Common myeloid progenitor, CD34-positive (primary cell): ENCODE results near the gene CILP2.

Source experiments
- CTCF ChIA-PET: fragments of 350-600 bp; sonication (Branson Sonifier 250); formaldehyde crosslinking; loops from one replicate; lab custom pipeline; 2021; ENCODE audit warnings: antibody characterized with exemption; lab: Charles Lee
- POLR2A ChIA-PET: fragments of 350-600 bp; sonication (Branson Sonifier 250); formaldehyde crosslinking; loops from one replicate; lab custom pipeline; 2021; ENCODE audit warnings: antibody characterized with exemption; lab: Charles Lee
- DNase-seq, 3 donors: peaks; one replicate each; pipeline versions ENCODE4 v3.0.0 to v3.0.0-alpha.2; 2013
- H3K27ac ChIP-seq, 2 experiments: 1 replicate in 1 of 2; 2 replicates in 1 of 2; pipeline ENCODE4 v1.7.0; 2013; ENCODE audit warnings: inconsistent platforms in 2 of 2, low read length in 2 of 2, mild to moderate bottlenecking in 2 of 2, low read depth in 1 of 2, moderate library complexity in 1 of 2; ENCODE audit not compliant: severe bottlenecking in 2 of 2, insufficient read depth in 1 of 2, poor library complexity in 1 of 2
- H3K27me3 ChIP-seq, 5 experiments: replicated peaks in 2 of 5; 1 replicate in 3 of 5; 2 replicates in 2 of 5; pipeline versions ENCODE4 v1.6.1 to v1.7.0; 2013; ENCODE audit warnings: low read length in 4 of 5, mild to moderate bottlenecking in 2 of 5, moderate library complexity in 2 of 5, inconsistent platforms in 1 of 5; ENCODE audit not compliant: insufficient read depth in 5 of 5, control insufficient read depth in 4 of 5
- H3K36me3 ChIP-seq, 4 experiments: 1 replicate in 2 of 4; 2 replicates in 2 of 4; pipeline versions ENCODE4 v1.6.1 to v1.7.0; 2013; ENCODE audit warnings: low read length in 3 of 4, control low read depth in 1 of 4, mild to moderate bottlenecking in 1 of 4; ENCODE audit not compliant: control insufficient read depth in 4 of 4, insufficient read depth in 4 of 4
- H3K4me1 ChIP-seq, 4 experiments: 1 replicate in 3 of 4; 2 replicates in 1 of 4; pipeline versions ENCODE4 v1.6.1 to v1.7.1; 2013; ENCODE audit warnings: low read length in 3 of 4, mild to moderate bottlenecking in 3 of 4, control low read depth in 1 of 4, inconsistent platforms in 1 of 4, moderate library complexity in 1 of 4; ENCODE audit not compliant: control insufficient read depth in 4 of 4, insufficient read depth in 4 of 4; ENCODE audit errors: control extremely low read depth in 1 of 4
- H3K4me3 ChIP-seq, 7 experiments: 1 replicate in 4 of 7; 2 replicates in 3 of 7; pipeline versions ENCODE4 v1.5.1 to v1.7.0; 2013; ENCODE audit warnings: mild to moderate bottlenecking in 7 of 7, low read length in 6 of 7, moderate library complexity in 6 of 7, inconsistent platforms in 2 of 7, low read depth in 2 of 7, control low read depth in 1 of 7; ENCODE audit not compliant: insufficient read depth in 4 of 7, control insufficient read depth in 1 of 7; ENCODE audit errors: extremely low read depth in 1 of 7
- H3K9me3 ChIP-seq, 5 experiments: 1 replicate in 4 of 5; 2 replicates in 1 of 5; pipeline versions ENCODE4 v1.6.1 to v1.7.1; 2013; ENCODE audit warnings: low read length in 4 of 5, mild to moderate bottlenecking in 2 of 5, inconsistent platforms in 1 of 5, low read depth in 1 of 5, moderate library complexity in 1 of 5; ENCODE audit not compliant: control insufficient read depth in 4 of 5, insufficient read depth in 2 of 5; ENCODE audit errors: control extremely low read depth in 1 of 5
- WGBS: methylation state at CpG from one replicate; pipeline ENCODE4 v1.1.5; 2013; ENCODE audit not compliant: insufficient coverage; 5-methylcytosine and 5-hydroxymethylcytosine counted together

The CILP2 gene

DNA sequence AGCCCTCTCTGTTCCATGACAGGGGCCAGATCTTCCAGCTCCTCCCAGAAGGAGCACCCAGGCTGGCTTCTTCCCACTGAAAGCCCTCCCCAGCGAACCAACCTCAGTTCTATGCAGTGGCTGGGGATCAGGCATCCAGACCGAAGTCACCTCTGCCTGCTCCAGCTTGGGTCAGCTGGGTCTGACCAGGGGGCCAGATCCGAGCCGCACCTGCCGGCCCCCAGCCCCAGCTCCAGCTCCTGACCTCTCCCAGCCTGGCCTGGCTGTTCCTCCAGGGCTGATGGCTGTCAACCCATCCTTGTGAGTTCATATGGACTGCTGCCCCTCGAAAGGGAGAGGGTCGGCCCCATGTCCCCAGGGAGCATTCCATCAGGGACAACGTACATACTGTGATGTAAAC is 30.7 kb upstream of the CILP2 start:
- H3K9me3 ChIP-seq, result no peaks in the 10 kb centered on the region
- peaks cover 0 to 59% (median 42%) of the 10 kb centered on the region in 4 experiments for H3K36me3 ChIP-seq
- DNase-seq, result no peak
- no peaks in the 10 kb centered on the region for H3K4me1 ChIP-seq
- H3K4me3 ChIP-seq, result no peak overlapping the region
- ChIA-PET POLR2A (interaction anchor here (0.7 kb wide), 1 partner anchor 14 kb away, joined by 3 read pairs; no protein-coding TSS in a partner anchor), CTCF (interaction anchor here (1.0 kb wide), 1 partner anchor 47 kb away, joined by 4 read pairs; no protein-coding TSS in a partner anchor)
- no peak overlapping the region for H3K27ac ChIP-seq
- 95% methylated on average over 5 of the region's 8 CpGs for WGBS
- no peaks in the 10 kb centered on the region for H3K27me3 ChIP-seq

DNA sequence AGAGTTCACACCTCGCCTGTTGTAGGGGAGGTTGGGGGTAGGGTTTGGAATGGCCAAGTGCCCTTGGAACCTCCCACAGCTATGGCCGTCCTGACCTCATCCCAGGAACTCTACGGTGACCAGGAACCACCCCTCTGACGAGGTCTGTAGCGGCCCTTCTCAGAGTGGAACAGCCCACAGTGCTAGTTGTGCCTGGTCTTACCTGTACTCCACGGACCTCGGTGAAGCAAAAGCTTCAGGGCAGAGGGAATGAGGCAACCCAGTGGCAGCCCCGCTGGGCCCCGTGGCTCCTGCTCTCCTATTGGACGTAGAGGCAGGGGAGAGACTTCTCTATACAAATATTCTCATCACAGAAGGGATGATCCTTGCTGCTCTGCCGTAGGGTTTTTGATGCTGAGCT is 29.8 kb upstream of the CILP2 start:
- no peak overlapping the region for H3K27ac ChIP-seq
- no peaks in the 10 kb centered on the region for H3K9me3 ChIP-seq
- no peaks in the 10 kb centered on the region for H3K27me3 ChIP-seq
- ChIA-PET CTCF (interaction anchor here (0.6 to 1.0 kb wide), 2 partner anchors 46 to 157 kb away, joined by 3 to 4 read pairs; no protein-coding TSS in a partner anchor), POLR2A (no interaction called here)
- DNase-seq, result no peak
- H3K4me3 ChIP-seq, result no peak overlapping the region
- H3K4me1 ChIP-seq, result no peaks in the 10 kb centered on the region
- H3K36me3 ChIP-seq, result peaks cover 0 to 50% (median 36%) of the 10 kb centered on the region in 4 experiments
- WGBS, result 97% methylated on average over 10 of the region's 11 CpGs

DNA sequence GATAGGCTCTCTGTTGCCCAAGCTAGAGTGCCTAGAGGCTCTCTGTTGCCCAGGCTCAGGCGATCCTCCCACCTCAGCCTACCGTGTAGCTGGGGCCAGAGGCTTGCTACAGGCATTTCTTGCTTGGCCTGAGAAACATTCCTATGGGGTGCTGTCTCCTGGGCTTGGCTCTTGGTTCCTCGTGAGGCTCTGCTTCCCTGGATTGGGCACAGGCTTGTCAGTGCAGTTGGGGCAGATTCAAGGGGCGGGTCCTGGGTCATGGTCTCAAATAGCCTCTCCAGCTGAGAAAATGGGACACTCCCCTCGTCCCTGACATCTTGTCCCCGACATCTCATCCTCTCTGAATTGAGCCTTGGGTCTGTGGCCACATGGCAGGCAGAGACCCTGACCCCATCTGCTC is 27.6 kb upstream of the CILP2 start:
- Histone ChIP-seq H3K9me3 (peaks cover 0 to 3% (median 0%) of the 10 kb centered on the region in 5 experiments), H3K27me3 (no peaks in the 10 kb centered on the region), H3K4me1 (peaks cover 0 to 15% (median 3%) of the 10 kb centered on the region in 4 experiments), H3K4me3 (no peak overlapping the region), H3K36me3 (peaks cover 0 to 32% (median 19%) of the 10 kb centered on the region in 4 experiments), H3K27ac (no peak overlapping the region)
- POLR2A ChIA-PET, result no interaction called here
- CTCF ChIA-PET, result no interaction called here
- WGBS, result 80% methylated on average over 6 of the region's 6 CpGs
- DNase-seq, result no peak

DNA sequence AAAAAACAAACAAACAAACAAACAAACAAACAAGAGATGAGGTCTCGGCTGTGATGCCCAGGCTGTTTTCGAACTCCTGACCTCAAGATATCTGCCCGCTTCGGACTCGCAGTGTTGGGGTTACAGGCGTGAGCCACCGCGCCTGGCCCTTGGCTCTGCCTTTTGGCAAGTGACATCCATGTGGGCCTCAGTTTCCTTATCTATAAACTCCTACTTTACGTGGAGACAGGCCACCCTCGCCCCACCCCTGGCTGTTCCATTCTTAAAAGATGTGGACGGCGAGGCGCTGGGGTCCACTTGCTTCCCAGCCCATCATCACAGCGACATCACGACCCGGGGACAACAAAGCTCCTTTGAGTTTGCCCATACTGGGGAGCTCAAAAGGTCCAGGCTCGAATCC is 24.4 kb upstream of the CILP2 start:
- Histone ChIP-seq H3K36me3 (peaks cover 0 to 3% (median 0%) of the 10 kb centered on the region in 4 experiments), H3K27me3 (no peaks in the 10 kb centered on the region), H3K9me3 (peaks cover 0 to 3% (median 0%) of the 10 kb centered on the region in 5 experiments), H3K27ac (no peak overlapping the region), H3K4me3 (peak overlapping the region in 1 of 7 experiments; percentile 46), H3K4me1 (peaks cover 0 to 25% (median 18%) of the 10 kb centered on the region in 4 experiments)
- ChIA-PET POLR2A (no interaction called here), CTCF (no interaction called here)
- WGBS, result 91% methylated on average over 17 of the region's 17 CpGs
- no peak for DNase-seq

DNA sequence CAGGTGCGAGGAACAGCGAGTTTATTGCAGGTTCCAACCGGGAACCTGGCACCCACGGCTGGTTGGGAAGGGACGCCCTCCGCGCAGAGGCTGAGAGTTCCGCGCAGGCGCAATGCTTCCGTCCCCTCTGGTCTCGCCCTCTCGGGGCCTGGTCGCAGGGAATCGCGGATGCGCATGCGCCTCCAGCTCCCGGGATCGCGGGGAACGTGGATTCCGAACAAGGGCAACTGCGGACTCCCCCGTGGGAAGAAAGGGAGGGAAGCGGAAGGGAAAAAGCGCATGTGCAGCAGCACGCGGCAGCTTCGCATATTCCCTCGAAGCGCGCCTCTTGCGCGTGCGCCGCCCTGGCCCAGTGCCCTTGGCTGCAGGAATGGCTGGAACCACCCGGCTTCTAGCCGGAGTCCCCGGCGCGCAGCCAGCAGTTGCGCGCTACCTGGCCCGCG is 23.8 kb upstream of the CILP2 start:
- DNase-seq, result peak in 1 of 3 donors; percentile 14
- ChIA-PET POLR2A (no interaction called here), CTCF (interaction anchor here (0.7 to 1.4 kb wide), 3 partner anchors 9 to 147 kb away, joined by 3 read pairs; no protein-coding TSS in a partner anchor)
- Histone ChIP-seq H3K4me3 (peak overlapping the region in 1 of 7 experiments; percentile 46), H3K27ac (no peak overlapping the region), H3K9me3 (peaks cover 0 to 3% (median 0%) of the 10 kb centered on the region in 5 experiments), H3K4me1 (peaks cover 0 to 25% (median 18%) of the 10 kb centered on the region in 4 experiments), H3K36me3 (peaks cover 0 to 5% (median 3%) of the 10 kb centered on the region in 4 experiments), H3K27me3 (no peaks in the 10 kb centered on the region)
- 42% methylated on average over 36 of the region's 46 CpGs for WGBS

DNA sequence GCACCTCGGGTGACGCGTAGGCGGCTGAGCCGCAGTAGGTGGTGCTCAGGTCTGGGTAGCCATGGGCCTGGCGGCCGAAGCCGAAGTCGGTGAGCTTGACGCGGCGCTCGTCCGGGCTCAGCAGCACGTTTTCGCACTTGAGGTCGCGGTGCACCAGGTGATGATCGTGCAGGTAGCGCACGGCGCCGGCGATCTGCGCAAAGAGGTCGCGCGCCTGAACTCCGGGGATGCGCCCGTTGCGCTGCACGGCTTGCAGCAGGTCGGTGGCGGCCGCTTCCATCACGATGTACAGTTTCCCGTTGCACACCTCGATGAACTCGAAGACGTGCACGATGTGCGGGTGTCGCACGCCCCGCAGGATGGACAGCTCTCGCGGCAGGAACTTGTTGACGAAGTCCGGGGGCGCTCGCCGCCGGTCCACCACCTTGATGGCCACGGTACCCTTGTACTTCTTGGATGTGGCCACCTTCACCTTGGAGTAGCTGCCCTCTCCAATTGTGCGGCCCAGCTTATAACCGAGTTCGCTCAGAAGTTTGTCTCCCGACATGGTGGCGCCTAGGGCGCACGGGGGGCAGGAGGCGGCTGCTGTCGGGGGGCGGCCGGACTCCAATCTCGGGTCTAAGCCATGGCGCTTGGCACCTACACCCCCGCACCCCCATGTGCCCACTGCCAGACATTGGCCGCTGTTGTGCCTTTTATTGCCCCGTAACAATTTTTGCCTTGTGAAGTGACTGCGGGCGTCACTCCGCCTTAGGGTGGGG is 23.0 kb upstream of the CILP2 start, which contains the start of gene TSSK6:
TSSK6 (minus strand) TSS at position 668 of the 761 bp plus-strand sequence; CDS start at position 547, 121 bp downstream.
- peak within 1 kb of the TSS; percentile 64 to 85 for H3K27ac ChIP-seq
- peaks cover 0 to 3% (median 0%) of the 10 kb centered on the region in 5 experiments for H3K9me3 ChIP-seq
- H3K27me3 ChIP-seq, result no peaks in the 10 kb centered on the region
- ChIA-PET CTCF (interaction anchor here (0.7 to 2.1 kb wide), 5 partner anchors 10 to 148 kb away, joined by 3 to 5 read pairs (median 3); partner anchors contain the start of gene GMIP), POLR2A (no interaction called here)
- WGBS, result 91% methylated on average over 69 of the region's 74 CpGs
- H3K36me3 ChIP-seq, result peaks cover 0 to 13% (median 9%) of the 10 kb centered on the region in 4 experiments
- peak within 1 kb of the TSS; percentile 66 to 96 (median 93) for H3K4me3 ChIP-seq
- DNase-seq, result no peak
- H3K4me1 ChIP-seq, result peaks cover 0 to 25% (median 18%) of the 10 kb centered on the region in 4 experiments
